HG02759 (cell line): ENCODE measurements around the gene SAMD5.

Experiments
- ATAC-seq: cut with Tn5 transposase; IDR thresholded peaks from one replicate; pipeline ENCODE4 v1.9.1; 2021; ENCODE audit warnings: mild to moderate bottlenecking, moderate library complexity; ENCODE audit not compliant: unreplicated experiment

Gene SAMD5

GRCh38 chr6:147617366-147617765, 108.9 kb downstream of the SAMD5 start:
- ATAC-seq: no peak

- ATAC-seq: no peak
These were observed 110.0 kb downstream of the SAMD5 start for GRCh38 chr6:147618457-147618856.

DNA sequence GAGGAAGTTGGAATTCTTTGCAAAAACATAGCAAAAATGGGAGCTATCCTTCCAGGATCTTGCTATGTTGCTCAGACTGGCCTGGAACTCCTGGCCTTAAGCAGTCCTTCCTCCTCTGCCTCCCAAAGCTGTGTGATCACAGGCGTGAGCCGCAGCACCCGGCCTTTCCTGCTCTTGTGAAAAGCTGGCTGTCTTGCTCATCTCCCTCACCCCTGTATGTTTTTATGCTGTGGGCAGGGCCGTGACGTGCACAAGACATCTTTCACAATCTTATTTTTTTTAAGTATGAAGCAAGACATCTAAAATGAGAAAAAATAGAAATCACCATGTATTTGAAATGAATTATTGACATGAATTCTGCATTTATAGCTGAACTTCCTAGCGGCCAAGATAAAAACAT, 110.4 kb downstream of the SAMD5 start:
- no peak for ATAC-seq
